HEK293T (cell line): Measurements from ENCODE around the gene KRT7.

Experiments
- FOXA1 ChIP-seq: fragments of 450-650 bp; IDR thresholded peaks from 2 replicates; pipeline ENCODE4 v1.6.1; 2016; ENCODE audit warnings: mild to moderate bottlenecking
- SP1 ChIP-seq: fragments of 450-650 bp; IDR thresholded peaks from 2 replicates; pipeline ENCODE4 v1.6.1; 2017
- SUZ12 ChIP-seq: fragments of 450-650 bp; IDR thresholded peaks from 2 replicates; pipeline ENCODE4 v1.6.1; 2016; ENCODE audit warnings: mild to moderate bottlenecking

DNA sequence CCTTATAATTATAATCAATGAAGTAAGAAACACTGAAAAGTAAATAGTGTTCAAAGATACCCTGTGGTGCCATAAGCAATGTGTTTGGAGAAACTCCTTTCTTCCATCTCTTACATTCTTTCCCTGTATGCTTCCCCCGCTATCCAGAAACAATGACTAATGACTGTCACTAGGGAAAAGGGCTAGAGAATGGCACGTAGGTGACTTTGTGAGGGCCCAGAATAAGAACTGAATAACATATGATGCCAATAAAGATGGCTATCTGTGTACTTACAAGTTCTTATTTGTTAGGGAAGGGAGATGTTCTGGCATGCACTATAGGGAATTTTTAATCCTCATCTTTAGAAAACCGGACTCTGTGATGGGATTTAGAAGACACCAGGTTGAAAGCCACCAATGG, 4.7 kb upstream of the KRT7 start:
- no peak for TF ChIP-seq SUZ12
- TF ChIP-seq SP1: no peak
- no peak for TF ChIP-seq FOXA1
